HG02981 (cell line): ENCODE results near the gene ARID5B.

Experiments
- ATAC-seq: cut with Tn5 transposase; IDR thresholded peaks from one replicate; pipeline ENCODE4 v1.9.1; 2021; ENCODE audit warnings: mild to moderate bottlenecking, moderate library complexity; ENCODE audit not compliant: unreplicated experiment

The ARID5B gene

DNA sequence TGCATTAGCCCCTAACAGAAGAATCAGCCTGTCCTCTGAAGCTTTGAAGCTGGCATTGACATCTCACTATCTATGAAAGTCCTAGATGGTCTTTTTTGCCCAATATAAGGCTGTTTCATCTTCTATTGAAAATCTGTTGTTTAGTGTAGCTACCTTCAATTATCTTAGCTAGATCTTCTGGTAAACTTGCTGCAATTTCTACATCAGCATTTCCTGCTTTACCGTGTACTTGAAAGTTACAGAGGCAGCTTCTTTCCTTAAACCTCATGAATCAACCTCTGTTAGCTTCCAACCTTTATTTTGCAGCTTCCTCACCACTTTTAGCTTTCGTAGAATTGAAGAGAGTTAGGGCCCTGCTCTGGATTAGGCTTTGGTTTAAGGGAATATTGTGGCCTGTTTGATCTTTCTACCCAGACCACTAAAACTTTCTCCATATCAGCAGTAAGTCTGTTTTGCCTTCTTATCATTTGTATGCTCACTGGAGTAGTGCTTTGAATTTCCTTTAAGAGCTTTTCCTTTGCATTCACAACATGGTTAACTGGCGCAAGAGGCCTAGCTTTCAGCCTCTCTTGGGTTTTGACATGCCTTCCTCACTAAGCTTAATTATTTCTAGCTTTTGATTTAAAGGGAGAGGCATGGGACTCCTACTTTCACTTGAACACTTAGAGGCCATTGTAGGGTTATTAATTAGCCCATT is 32.5 kb downstream of the ARID5B start:
- no peak for ATAC-seq

DNA sequence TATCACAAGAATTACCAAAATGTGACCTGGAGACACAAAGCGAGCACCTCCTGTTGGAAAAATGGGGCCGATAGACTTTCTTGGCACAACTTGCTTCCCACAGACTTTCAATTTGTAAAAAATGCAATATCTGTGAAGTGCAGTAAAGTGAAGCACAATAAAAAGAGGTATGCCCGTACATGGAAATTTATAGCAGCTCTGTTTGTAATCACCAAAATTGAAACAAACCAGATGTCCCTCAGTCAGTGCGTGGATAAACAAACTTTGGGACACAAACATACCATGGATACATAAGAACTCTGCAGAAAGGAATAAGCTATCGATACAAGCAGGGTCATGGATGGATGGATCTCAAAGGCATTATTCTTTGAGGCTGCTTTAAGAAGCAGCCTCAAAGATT is 33.6 kb downstream of the ARID5B start:
- ATAC-seq = no peak

DNA sequence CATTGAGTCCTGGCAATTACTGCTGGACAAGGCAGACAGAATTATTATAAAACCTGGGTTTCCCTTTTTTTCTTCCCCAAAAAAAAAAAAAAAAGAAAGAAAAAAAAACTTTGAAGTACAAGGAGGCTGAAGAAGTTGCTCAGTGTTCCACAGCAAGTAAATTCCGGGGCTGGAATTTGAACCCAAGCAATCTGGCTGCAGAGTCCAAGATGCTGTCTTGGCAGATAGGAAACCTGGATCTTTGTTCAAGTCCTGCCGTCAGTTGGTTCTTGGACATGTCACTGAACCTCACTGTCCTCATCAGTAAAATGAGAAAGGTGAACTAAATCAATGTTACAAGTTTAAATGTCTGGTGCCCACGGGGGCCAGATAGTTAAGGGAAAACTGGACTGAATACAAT is 35.3 kb downstream of the ARID5B start:
- ATAC-seq = no peak

DNA sequence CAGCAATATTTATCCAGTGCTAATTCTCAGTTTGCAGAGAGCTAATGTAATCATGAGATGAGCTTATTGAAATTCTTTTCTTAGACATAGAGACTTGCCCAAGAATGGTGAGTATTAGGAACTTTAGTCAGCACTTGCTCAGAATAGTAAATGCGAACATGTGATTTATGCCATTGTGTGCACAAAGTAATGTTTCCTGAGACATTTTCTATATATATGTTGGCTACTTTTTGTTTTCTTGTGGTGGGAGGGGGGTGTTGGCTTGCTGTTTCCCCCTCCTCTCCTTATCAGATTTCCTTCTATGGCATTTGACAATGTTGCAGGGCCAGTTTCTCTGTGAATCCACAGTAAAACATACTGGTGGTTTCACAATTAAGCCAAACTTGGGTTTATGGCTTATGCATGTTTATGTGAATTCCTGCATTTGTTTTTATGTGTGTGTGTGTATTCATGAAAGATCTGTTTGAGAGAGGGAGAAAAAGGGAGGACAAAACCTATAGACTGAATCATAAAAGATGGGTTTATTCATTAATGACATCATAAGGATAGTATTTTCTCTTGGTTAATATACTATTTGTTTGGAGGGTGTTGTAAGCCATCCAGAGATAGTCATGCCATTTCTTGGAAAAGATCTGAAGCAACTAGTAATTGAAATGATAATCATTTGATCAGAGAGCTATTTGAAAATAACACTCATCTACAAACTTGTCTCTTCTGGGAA is 36.3 kb downstream of the ARID5B start:
- no peak for ATAC-seq

DNA sequence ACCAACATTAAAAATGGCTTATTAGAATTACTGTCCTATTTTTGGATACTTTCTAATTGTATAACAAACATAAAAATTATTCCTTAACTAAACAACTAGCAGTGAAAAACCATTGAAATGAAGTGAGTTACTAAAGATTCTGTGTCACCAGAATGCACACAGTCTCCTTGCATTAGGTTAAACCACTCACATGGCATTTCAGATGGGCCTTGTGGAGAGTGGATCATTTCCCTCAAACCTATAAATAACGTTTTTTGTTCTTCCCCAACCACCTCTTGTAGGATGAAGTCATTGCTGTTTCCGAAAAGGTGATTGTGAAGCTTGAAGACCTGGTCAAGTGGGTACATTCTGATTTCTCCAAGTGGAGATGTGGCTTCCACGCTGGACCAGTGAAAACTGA is 38.4 kb downstream of the ARID5B start:
- no peak for ATAC-seq

DNA sequence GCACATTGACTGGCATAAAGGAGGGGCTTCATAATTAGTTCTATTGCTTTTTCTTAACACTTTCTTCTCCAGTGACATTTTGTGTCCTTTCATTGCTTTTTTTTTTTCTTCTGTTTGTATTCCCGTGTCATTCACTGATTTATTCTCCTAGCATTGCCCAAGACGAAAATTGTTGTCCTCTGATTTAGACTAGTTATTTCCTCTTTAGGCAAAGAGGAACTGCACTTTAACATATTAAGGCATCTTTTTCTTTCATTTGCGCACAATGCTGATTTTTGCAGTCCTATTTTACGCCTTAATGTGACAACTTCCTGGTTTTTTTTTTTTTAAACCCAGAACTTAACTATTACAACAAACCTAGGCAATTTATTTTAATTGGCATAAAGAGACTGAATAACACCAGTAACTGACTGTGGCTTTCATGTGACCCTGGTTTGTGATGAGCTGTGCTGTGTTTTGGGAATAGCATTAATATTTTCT is 39.7 kb downstream of the ARID5B start:
- ATAC-seq = no peak

DNA sequence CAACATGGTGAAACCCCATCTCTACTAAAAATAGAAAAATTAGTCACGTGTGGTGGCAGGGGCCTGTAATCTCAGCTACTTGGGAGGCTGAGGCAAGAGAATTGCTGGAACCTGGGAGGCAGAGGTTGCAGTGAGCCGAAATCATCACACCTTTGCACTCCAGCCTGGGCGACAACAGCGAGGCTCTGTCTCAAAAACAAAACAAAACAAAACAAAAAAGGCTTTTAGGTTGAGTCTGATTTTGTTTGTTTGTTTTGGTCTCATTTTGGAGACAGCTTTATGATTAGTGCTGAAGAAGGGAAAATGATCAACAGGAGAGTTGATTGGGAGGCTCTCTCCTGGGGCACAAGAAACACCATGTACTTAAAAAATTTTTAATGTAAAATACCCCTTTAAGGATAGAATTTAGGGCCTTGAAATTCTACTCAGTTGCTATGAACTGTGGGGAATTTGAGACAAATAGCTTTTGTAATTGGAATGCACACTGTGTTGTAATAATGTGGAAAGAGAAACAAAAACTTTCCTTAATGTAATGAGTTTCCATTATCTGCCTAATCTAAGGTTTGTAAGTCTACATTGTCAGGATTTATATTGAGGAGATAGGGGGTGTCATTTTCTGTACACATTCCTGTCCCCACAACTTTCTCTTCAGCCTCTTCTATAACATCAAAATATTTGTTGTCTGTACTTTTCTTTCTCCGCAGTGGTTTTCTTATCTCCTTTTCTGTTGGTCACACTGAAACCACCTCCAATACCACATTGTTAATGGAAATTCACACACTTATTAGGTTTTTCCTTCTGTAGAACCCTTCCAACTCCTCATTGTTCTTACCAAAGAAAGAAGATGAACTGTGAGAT is 41.3 kb downstream of the ARID5B start:
- ATAC-seq = no peak

DNA sequence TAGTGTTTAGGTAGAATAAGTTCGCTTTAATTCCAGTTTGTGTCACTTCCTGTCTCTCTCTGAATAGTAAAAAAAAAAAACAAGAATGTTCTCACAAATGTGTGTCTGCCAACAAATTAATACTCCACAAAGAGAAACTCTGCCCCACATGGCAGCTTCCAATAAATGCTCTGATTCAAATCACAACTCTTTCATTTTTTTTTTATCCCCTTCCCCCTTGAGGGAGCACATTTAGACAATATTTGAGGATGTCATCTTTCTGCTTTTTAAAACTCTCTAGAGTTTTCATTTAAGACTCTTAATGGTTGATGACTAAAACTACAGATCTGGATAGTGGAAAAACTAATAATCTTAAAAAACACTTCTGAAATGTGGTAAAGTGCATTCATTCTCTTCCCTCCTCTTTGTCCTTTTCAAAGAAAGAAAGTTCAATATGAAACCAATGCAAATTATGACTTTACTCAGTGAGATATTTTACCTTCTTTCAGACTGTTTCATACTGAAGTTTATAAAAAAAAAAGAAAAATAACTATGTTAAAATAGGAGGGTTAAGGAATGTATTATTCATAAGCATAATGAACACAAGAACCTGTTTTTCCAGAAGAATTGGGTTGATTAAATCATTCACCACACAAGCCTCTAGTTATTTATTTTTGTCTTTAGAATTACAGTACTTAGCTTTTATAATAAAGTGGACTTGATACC is 42.3 kb downstream of the ARID5B start:
- ATAC-seq = peak; percentile 42

DNA sequence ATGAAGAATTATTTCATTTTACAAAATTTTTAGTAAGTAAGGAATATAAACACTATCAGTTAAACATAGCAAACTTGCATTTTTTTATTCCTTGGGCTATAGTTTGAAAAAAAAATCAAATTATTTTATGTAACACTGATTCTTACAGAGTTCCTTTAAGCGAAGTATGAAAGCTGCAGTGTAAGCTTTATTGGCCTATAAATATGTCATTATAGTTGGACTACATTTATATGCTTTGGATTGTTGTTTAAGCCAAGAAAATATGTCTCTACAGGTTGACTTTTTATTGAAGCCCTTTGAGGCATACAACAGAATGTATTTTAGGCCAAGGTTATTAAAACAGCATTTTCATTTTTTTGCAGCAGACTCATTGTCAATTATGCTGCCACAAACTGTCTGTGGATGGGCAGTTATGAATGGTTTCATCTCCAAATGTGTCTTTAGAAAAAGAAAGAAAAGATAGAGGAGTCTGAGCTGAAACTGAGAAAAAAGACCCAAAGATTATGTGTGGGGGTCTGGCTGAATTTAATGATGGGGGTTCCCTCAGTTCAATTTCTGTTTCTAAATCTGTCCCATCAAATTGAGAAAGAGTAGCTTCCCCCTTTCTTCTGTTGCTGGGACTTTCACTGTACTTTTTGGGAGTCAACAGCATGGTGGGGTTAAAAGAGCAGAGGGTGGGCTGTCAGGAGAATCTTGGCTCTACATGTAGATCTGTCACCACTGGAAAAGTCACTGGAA is 43.1 kb downstream of the ARID5B start:
- ATAC-seq = no peak

DNA sequence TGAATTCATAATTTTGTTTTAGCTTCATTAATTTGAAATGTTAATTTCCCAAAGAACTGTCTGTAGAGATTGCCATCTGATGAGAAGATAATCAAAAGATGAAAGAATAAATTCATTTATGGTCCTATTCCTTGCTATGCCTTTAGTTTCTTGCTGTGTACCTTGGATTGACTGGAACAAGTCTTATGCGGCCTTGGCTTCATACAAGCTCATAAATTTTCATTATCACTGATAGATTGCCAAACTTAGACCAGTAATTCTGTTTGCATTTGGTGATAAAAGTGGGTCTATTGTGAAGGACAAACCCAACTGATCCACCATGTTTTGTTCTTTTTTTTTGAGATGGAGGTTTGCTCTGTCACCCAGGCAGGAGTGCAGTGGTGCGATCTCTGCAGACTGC is 48.2 kb downstream of the ARID5B start:
- no peak for ATAC-seq

DNA sequence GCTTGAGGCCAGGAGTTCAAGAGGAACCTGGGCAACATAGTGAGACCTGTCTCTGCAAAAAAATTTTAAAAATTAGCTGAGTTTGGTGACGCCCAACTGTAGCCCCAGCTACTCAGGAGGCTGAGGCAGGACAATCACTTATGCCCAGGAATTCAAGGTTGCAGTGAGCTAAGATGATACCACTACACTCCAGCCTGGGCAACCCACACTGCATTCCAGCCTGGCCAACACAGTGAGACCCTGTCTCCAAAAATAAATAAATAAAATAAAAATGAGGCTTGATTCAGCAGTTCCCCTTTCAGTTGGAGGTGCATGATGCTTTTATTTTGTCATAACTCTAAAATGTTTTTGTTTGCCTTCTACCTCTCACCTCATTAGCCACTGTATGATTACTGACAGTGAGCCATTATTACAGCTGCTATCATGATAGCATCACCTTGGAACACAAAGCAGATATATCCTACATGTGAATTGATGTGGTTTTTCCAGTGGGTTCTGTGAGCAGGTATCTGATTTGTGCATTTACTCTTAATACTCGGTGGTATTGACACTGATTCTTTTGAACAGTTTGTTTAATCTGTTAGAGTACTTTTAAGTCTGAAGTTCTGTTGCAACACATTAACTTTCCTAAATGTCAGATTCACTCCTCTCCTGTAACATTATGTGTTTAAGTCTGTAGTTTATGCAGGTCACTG is 49.1 kb downstream of the ARID5B start:
- ATAC-seq = no peak

DNA sequence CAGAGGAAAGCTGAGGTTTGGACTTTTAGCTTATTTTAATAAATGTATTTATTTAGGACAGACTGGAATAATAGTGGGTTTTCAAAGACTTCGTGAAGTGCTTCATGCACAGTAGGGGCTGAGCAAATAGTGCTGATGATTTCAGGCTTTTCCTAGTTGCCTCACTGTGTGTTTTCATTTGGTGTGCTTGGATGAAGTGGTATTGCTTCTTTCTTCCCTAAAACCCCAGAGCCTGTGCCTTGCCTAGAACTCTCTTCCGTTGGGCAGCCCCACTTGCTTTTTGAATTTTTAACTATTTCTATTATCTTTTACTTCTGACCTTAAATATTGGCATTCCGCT is 49.6 kb downstream of the ARID5B start:
- no peak for ATAC-seq

DNA sequence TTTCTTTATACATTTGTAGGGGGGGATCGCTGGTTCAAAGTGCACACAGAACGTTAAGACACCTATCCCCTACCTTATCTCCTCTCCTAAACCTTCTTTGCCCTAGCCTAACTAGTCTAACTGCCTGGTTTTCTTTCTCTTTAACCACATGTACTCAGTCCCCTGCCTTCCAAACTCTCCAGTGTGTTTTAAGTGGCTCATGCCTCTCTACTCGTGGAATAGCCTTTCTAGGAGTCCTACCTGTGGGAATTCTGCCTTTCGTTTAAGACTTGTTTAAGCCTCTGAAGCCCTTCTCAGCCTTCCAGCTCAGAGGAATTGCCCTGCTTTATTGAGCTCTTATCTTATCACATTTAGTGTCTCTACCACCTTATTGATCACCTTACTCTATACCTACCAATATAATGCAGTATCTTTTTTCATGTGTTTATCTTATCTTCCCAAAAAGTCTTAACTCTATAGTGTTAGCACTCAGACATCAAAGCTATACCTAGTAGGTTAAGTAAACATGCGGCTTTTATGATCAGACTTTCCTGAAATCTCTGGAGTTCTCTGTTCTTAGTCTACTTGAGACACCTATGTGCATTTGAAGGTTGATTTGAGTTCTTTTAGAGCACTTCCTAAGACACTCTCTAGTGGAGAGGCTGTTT is 50.7 kb downstream of the ARID5B start:
- ATAC-seq = no peak

DNA sequence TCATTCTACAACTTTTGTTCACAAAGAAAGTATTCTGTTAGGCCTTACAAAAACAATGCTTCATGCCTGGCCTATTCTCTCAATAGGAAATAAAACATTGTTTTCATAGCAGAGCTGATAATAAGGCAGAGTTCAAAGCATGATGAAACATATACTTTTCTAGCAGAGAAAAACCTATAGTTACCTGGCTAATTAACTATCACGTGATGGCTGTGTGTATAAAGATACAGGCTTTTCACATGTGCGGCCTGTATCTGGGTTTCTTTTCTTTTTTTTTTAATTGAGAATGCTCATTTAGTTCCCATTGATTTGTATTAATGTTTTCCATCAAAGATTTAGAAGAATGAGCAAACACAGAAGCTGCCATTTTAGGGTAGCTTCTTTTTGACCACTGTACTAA is 51.7 kb downstream of the ARID5B start:
- ATAC-seq = no peak

DNA sequence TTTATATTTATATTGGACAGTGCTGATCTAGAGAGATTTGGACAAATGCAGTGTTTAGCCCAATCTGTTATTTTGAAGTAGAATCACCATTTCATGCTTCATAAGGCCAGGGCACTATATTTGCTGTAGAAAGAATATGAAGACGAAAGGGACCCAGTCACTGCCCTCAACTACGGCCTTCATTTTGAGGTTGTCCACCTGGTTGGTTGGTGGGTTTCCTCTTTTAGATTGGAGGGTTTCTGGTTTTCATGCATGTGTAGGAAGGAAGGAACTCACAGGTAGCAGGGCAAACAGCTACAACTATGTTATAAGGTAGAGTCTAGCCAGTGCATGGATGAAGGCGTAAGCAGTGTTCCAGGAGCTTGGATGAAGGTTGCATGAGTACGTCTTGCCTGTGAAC is 56.3 kb downstream of the ARID5B start:
- ATAC-seq = no peak

DNA sequence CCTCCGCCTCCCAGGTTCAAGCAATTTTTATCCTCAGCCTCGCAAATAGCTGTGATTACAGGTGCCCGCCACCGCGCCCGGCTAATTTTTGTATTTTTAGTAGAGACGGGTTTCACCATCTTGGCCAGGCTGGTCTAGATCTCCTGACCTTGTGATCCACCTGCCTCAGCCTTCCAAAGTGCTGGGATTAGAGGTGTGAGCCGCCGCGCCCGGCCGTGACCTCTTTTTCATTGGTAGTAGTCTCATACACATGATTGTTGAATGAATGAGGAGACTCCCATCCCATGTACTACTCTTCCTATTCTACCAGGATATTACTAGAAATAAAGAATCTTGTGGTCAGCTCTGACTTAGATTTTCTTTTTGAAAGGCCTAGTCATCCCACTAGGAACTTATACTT is 56.8 kb downstream of the ARID5B start:
- ATAC-seq = no peak

DNA sequence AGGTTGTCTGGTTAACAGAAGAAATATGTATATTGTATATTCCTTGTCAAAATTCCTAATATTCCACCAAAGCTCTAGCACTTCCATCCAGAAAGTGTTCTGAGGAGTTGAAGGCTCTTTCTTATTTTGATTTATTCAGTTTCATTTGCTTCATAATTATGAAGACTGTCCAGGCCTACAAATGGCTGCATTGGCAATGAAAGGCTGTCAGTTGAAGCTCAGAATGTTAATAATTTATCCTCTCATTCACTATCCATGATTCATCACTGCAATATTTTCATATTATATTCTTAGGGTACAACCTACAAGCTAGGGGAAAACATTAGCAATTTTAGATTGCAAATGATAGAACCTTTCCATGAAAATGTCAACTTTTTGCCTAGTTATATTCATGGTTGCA is 57.3 kb downstream of the ARID5B start:
- no peak for ATAC-seq

DNA sequence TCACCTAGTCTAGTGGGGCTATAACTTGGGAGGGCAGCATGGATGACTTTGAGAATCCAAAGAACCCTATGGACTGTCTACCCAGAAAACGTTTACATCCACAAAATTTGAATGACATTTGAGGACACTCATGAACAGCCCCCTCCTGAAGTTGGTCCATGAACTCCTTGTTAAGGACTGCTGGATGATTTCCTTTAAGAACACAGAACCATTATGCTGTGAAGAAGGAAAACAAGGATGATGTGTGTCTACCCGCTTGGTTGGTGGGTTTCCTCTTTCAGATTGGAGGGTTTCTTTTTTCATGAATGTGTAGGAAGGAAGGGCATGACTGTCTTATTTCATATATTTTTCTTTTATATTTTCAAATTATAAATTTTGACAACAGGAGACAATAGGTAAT is 58.3 kb downstream of the ARID5B start:
- ATAC-seq = no peak

DNA sequence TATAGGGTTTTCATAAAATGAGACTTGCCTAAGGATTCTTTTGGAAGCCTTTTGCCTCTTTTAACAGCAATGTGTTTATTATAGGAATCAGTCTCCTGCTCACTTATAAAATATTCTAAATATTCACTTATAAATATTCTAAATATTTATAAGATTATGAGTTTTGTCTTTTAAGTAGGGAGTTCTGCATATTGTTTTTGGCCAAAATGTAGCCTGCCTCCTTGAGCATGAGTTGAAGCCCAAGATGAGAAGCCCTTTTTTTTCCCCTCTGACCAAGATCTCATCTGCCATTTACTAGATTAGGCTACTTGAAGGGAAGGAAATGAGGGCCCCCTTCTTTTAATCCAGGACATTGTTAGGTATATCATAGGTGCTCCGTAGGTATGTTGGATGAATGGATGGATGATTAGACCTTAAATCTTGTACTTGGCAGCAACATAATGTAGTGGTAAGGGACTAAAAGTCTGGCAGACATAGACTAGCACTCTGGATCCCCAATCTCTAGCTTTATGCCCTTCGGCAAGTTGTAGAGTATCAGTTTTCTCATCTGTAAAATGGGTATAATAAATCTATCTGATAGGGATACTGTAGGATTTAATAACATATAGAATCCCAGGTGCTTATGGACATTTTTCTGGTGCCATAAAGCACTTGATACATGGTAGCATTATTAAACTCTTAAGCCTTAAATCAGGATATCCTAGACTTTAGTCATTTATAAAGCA is 59.1 kb downstream of the ARID5B start:
- ATAC-seq = no peak
